GM19099 (cell line): ENCODE data around the gene FSTL3.

ENCODE experiments used
- POLR2A ChIP-seq: IDR thresholded peaks from 3 replicates; pipeline ENCODE4 v1.6.1; 2011; ENCODE audit warnings: low read depth; ENCODE audit not compliant: insufficient read length; ENCODE audit errors: extremely low read depth

FSTL3 gene

GRCh38 chr19:676339-677105 is at the start of gene FSTL3:
TSS of gene FSTL3 (plus strand) at chr19:676392. CDS start at chr19:676424, 32 bp downstream.
- TF ChIP-seq POLR2A: no peak

GRCh38 chr19:628168-628567 is 48.0 kb upstream of the FSTL3 start:
- no peak for TF ChIP-seq POLR2A

- no peak for TF ChIP-seq POLR2A
Measured at GRCh38 chr19:629961-630714, 46.1 kb upstream of the FSTL3 start.

- no peak for TF ChIP-seq POLR2A
Measured at GRCh38 chr19:632579-633067, 43.6 kb upstream of the FSTL3 start.

GRCh38 chr19:633068-633785 is 43.0 kb upstream of the FSTL3 start, which contains the start of gene POLRMT:
TSS of gene POLRMT (minus strand) at chr19:633537. CDS start at chr19:633512, 25 bp downstream.
- peak; percentile 72 for TF ChIP-seq POLR2A

- TF ChIP-seq POLR2A: no peak
Measured at GRCh38 chr19:633786-634639, 42.2 kb upstream of the FSTL3 start.

GRCh38 chr19:634975-635652 is 41.1 kb upstream of the FSTL3 start:
- TF ChIP-seq POLR2A: no peak

- no peak for TF ChIP-seq POLR2A
Measured at GRCh38 chr19:638906-639252, 37.3 kb upstream of the FSTL3 start.

GRCh38 chr19:639253-640160 is 36.7 kb upstream of the FSTL3 start, which contains the start of gene FGF22:
TSS of gene FGF22 (plus strand) at chr19:639879. CDS start at chr19:639926, 47 bp downstream.
- no peak for TF ChIP-seq POLR2A

- TF ChIP-seq POLR2A: no peak
Measured at GRCh38 chr19:640161-640558, 36.0 kb upstream of the FSTL3 start.

- no peak for TF ChIP-seq POLR2A
Measured at GRCh38 chr19:640606-641189, 35.5 kb upstream of the FSTL3 start.

GRCh38 chr19:641702-642101 is 34.5 kb upstream of the FSTL3 start:
- TF ChIP-seq POLR2A: no peak
